Measurements from ENCODE around the gene RHBDF1.

- no peak for TF ChIP-seq CTCF (IDR thresholded peaks at IDR 0.05; ENCODE audit: insufficient read depth, low read length)
- no peak; the same call in 1 of the 2 replicates for TF ChIP-seq POLR2AphosphoS5 (IDR thresholded peaks at IDR 0.05; ENCODE audit: low read depth)
- TF ChIP-seq, protein P1, sequence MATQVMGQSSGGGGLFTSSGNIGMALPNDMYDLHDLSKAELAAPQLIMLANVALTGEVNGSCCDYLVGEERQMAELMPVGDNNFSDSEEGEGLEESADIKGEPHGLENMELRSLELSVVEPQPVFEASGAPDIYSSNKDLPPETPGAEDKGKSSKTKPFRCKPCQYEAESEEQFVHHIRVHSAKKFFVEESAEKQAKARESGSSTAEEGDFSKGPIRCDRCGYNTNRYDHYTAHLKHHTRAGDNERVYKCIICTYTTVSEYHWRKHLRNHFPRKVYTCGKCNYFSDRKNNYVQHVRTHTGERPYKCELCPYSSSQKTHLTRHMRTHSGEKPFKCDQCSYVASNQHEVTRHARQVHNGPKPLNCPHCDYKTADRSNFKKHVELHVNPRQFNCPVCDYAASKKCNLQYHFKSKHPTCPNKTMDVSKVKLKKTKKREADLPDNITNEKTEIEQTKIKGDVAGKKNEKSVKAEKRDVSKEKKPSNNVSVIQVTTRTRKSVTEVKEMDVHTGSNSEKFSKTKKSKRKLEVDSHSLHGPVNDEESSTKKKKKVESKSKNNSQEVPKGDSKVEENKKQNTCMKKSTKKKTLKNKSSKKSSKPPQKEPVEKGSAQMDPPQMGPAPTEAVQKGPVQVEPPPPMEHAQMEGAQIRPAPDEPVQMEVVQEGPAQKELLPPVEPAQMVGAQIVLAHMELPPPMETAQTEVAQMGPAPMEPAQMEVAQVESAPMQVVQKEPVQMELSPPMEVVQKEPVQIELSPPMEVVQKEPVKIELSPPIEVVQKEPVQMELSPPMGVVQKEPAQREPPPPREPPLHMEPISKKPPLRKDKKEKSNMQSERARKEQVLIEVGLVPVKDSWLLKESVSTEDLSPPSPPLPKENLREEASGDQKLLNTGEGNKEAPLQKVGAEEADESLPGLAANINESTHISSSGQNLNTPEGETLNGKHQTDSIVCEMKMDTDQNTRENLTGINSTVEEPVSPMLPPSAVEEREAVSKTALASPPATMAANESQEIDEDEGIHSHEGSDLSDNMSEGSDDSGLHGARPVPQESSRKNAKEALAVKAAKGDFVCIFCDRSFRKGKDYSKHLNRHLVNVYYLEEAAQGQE (IDR thresholded peaks at IDR 0.05; ENCODE audit: insufficient replicate concordance, low read depth): no peak
- no peak for TF ChIP-seq GABPA (IDR thresholded peaks at IDR 0.05; ENCODE audit: low read depth)
Observed at GRCh38 chr16:83060-83603, 10.7 kb upstream of the RHBDF1 start.
